Stimulated activated CD4-positive, alpha-beta T cell treated with anti-CD3 and anti-CD28 coated beads, Interleukin-15, amount 100 ng/mL, for 48 hours (primary cell): ENCODE data around the gene FSTL4.

Experiments
- DNase-seq, 2 donors: peaks; one replicate each; pipeline ENCODE4 v3.0.0-alpha.2; 2020; ENCODE audit warnings: low read depth in 2 of 2

FSTL4 gene

DNA sequence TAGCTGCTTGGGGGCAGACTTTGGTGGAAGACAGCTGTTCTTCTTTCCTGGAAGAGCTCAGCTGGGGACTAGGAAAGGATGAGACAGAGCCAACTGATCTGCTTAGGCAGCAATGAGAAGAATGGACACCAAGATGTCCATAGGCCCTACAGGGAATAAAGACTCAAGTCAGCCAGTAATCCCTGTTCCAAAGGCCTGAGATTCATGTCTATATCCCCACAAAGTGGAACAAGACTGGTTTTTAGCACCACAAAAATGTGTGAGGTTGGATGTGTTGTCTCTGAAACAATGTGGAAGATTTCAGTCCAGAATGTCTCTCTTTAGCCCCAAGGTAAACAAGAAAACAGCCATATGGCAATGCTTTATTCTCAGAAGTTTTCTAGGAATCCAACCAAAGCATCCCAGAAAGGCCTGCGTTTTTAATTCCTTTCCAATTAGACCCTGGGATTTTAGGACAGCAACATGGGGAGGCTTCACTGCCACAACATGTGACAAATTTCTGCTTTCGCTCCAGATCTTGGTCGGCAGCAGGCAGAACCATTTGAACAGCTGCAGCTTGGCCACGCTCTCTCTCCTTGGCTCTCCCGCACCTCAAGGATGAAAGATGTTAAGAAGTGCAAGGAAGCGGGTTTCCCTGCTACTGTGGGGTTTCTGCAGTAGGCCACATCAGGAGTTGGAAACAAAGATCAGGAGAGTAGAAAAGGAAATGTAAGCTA lies 245.1 kb downstream of the FSTL4 start:
- DNase-seq: no peak

GRCh38 chr5:133366438-133366837 lies 245.9 kb downstream of the FSTL4 start:
- no peak for DNase-seq

DNA sequence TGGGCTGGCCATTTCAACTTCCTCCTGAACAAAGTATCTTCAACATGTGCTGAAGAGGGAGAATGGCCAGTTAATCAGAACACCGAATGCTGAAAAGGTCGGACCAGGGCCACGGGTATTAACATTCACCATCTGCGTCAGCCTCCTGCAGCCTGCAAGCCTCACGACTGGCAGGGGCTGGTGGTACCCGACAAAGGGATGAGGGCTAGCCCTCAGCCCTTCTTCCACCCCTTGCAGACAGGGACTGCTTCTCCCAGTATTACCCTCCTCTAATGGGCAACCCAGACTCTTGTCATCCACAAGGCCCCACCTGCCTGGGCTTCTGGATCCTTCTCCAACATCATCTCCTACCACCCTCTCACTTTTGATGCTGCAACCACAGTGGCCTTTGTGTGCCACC lies 246.6 kb downstream of the FSTL4 start:
- no peak for DNase-seq

DNA sequence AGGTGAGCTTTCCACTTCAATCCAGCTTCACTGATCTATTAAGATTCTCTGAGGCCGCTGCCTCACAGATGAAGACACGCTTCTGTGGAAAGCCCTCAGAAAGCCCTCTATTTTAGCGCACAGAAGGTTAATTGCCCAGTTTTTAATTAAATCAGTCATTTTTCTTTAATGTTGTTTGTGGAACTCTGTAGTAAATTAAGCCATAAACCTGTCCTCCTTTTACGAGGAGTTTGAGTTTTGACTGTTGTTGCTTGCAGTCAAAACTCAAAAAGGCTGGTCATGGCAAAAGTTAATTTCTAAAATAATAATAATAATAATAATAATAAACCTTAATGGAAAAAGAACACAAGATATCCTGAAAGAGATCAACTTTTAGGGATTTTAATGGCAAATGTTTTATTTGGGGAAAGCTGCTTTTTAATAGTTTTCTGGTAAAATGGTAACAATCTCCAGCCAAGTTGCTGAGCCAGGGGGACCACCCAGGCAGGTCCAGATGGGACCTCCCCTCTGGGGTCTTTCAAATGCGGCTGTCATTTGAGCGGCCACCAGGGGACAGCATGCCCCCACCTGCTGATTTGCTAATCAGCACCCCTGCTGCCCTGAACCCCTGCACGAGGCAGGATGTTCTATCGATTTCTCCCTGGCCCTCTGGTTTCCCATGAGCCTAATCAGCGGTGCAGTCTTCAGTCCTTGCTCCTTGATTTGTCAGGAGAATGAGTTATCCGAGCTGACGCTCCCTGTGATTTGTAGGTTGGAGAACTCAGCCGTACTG lies 247.2 kb downstream of the FSTL4 start:
- DNase-seq: no peak

GRCh38 chr5:133363807-133364587 lies 248.3 kb downstream of the FSTL4 start:
- no peak for DNase-seq

- DNase-seq: no peak
Observed at GRCh38 chr5:133362438-133362837, 249.9 kb downstream of the FSTL4 start.

- no peak for DNase-seq
Observed at GRCh38 chr5:133361922-133362321, 250.4 kb downstream of the FSTL4 start.

- DNase-seq: no peak
Observed at GRCh38 chr5:133360693-133361472, 251.5 kb downstream of the FSTL4 start.

DNA sequence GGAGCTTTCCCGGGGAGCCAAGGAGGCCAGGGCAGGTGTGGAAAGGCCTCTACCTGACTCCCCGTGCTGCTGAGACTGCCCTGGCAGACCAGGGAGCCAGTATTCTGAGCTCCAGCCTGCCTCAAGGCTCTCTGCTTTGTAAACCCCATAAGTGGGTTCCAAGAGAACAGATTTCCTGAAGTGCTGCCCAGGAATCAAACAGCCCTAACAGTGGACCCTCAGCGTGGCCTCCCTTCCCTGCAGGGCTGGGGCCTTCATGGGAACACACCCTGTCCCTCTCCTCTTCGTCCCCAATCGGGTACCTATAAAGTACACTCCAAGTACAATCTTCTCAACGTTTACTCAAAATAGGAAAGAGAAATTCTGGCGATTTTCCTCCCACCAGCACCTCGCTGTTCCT lies 252.5 kb downstream of the FSTL4 start:
- no peak for DNase-seq

DNA sequence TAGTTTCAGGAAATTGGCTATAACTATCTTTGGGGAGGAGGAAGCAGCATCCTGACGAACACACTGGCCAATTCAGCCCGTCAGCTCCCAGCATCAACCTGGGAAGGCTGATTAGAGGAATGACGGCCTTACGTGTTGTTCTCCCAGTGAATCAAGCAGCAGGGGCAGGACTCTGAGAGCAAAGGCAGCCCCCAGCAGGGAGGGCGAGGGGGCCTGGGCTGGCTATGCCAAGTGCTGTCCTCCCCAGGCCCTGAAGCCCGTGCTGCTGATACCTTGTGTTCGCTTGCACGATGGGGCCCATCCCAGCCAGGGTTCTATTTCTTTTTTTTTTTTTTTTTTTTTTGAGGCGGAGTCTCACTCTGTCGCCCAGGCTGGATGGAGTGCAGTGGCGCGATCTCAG lies 254.1 kb downstream of the FSTL4 start:
- no peak for DNase-seq

DNA sequence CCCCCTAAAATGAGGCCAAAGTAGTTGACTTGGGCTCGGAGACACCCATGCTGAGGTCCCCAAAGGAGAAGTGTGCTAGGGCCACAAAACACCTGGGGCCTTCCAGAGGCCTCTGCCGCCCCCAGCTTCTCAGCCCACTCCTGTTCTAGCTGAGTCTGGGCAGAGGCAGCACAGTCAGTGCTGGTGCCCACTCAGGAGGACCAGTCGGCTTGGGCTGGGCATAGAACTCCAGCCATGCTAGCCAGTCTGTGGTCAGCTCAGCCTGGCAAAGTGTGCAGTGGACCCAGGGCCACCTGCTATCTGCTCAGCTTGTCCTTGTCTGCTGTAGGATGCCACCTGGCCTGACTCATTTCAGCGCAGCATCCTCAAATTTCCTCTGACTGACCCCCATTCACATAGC lies 254.6 kb downstream of the FSTL4 start:
- DNase-seq: no peak

GRCh38 chr5:133356984-133357421 lies 255.3 kb downstream of the FSTL4 start:
- DNase-seq: no peak

- no peak for DNase-seq
Observed at GRCh38 chr5:133356396-133356983, 255.9 kb downstream of the FSTL4 start.

DNA sequence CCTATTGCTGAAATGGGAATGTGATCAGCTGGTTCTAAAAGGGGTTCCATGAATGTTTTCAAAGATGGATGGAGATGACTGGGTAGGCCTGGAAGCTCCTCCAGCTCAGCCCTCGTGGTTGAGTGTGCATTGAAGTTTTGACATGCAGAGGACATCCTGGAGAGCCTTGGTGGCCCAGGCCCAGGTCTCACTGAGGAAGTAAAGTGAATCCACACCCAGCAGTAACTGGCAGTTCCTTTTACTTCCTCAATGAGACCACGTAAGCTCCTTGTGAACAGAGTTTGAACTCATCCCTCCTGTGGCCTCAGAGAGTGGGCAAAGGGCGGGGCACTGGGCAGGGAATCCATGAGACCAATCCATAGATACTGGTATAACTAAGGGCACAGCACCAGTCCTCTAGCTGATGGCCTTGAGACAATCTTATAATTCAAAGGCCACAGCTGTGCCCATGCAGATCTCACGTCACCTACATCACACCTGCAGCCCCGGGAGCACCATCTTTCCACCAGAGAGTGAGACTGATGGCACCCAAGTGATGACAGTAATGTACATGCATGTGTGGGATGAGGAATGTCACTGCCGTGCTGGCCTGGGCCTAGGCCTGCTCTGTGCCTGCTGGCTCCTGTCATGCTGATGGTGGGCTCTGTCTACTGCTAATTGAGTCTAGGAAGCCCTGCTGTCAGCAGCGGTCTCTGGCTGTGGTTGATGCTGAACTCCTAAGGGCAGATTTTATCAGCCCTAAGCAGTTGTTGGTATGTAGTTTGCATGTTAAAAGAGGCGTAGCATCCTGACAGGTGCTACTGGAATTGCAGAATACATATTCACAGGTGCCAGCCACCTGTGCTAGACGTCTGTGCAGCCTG lies 257.8 kb downstream of the FSTL4 start:
- DNase-seq: no peak

GRCh38 chr5:133353741-133354140 lies 258.6 kb downstream of the FSTL4 start:
- DNase-seq: no peak

GRCh38 chr5:133348406-133348805 lies 263.9 kb downstream of the FSTL4 start:
- DNase-seq: no peak

DNA sequence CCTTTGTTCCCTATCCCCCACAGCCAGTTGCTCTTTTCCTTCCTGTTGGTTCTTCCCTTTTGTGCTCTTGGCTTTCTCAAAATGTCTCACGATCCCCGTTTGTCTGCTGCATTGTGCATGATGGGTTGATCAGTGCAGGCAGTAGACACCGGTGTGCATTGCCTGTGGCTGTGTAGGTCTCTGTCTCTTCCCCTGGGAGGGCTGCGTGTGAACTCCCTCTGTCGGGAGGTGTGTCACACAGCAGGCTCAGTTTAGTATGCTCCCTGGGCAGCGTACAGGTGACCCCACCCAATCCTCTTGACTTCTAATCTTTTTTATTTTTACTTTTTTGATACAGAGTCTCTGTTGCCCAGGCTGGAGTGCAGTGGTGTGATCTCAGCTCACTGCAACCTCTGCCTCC lies 265.3 kb downstream of the FSTL4 start:
- DNase-seq: no peak

- DNase-seq: no peak
Observed at GRCh38 chr5:133344266-133344665, 268.1 kb downstream of the FSTL4 start.

DNA sequence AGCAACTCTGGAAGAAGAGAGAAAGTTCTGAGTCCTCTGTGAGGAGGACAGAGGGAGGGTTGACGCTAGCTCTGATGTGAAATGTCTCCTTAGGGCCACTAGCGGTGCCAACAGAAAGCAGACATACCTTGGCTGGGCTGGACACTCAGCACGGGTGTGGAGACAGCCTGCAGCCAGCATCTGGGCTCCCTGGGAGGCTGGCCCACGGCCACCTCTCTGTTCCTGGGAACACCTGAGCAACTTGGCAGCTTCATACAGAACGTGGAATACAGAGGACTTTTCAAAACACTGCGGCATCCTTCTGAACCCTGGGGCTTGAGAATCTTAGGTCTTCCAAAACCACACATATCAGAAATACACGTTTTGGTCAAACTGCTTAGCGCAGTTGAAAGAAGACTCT lies 269.1 kb downstream of the FSTL4 start:
- DNase-seq: no peak

GRCh38 chr5:133341915-133342710 lies 270.2 kb downstream of the FSTL4 start:
- DNase-seq: no peak
